Tibial nerve (tissue), 4 donors: ENCODE measurements around the gene GUCA1C.

ENCODE experiments used
- CTCF ChIP-seq, 5 experiments: fragments of 200-600 bp in 3 of 5; fragments of 450-650 bp in 2 of 5; sonication (generic) in 3 of 5; IDR thresholded peaks; one replicate each; pipeline ENCODE4 v1.5.1; 2016 to 2019; ENCODE audit warnings: antibody characterized with exemption in 5 of 5, mild to moderate bottlenecking in 3 of 5, moderate library complexity in 2 of 5
- EP300 ChIP-seq, 2 donors: sonication (generic); formaldehyde crosslinking; IDR thresholded peaks; one replicate each; pipeline ENCODE4 v1.6.1; 2017; ENCODE audit warnings: antibody characterized with exemption in 2 of 2, mild to moderate bottlenecking in 1 of 2
- POLR2A ChIP-seq, 2 donors: fragments of 450-650 bp; IDR thresholded peaks; one replicate each; pipeline ENCODE4 v1.6.1; 2017; ENCODE audit warnings: antibody characterized with exemption in 2 of 2, mild to moderate bottlenecking in 2 of 2, moderate library complexity in 2 of 2

GRCh38 chr3:108973019-108973418 is 19.3 kb upstream of the GUCA1C start:
- TF ChIP-seq CTCF (IDR thresholded peaks at IDR 0.05) (no peak), EP300 (IDR thresholded peaks at IDR 0.05) (no peak), POLR2A (IDR thresholded peaks at IDR 0.05) (no peak)
